ENCODE results near the gene BIRC7.

DNA sequence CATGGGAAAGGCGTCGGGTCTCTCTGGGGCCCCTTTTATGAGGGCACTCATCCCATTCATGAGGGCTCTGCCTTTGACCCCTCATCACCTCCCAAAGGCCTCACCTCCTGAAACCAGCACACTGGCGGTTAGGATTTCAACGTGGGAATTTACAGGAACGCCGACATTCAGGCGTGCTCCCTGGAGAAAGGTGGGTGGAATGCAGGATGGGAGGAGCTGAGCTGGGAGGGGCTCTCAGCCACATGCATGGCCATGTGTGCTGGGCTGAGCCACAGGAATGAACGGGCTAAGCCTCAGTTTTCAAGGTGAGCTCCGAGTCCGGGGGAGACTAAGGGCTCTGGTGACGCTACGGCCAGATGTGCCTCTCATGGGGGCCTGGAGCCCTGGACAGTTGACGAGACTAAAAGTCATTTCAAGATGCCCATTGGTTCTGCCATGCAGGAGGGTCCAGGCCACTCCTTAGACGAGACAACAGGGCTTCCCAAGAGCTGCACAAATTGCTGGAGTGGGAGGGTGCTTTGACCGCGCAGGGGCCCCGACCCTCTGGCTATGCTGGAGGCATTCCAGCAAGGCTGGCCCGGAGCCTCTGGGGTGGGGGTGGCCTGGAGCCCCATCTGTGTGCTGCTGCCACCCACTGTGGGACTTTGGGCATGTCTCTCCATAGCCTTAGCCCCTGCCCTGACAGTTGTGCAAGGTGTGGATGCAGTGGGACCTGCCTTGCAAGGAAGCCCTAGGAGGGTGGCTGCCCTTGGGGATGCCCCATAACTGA is 33.1 kb downstream of the BIRC7 start:
- TF ChIP-seq, protein P1, sequence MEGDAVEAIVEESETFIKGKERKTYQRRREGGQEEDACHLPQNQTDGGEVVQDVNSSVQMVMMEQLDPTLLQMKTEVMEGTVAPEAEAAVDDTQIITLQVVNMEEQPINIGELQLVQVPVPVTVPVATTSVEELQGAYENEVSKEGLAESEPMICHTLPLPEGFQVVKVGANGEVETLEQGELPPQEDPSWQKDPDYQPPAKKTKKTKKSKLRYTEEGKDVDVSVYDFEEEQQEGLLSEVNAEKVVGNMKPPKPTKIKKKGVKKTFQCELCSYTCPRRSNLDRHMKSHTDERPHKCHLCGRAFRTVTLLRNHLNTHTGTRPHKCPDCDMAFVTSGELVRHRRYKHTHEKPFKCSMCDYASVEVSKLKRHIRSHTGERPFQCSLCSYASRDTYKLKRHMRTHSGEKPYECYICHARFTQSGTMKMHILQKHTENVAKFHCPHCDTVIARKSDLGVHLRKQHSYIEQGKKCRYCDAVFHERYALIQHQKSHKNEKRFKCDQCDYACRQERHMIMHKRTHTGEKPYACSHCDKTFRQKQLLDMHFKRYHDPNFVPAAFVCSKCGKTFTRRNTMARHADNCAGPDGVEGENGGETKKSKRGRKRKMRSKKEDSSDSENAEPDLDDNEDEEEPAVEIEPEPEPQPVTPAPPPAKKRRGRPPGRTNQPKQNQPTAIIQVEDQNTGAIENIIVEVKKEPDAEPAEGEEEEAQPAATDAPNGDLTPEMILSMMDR (IDR thresholded peaks at IDR 0.05), result no peak
- TF ChIP-seq POLR2AphosphoS5 (IDR thresholded peaks at IDR 0.05) (no peak), EP300 (IDR thresholded peaks at IDR 0.05) (no peak), POLR2A (IDR thresholded peaks at IDR 0.05) (no peak)
